HG03045 (cell line): ENCODE measurements around the gene ZFYVE16.
A peak's percentile ranks its signal among the peaks of the same experiment; 100 is the strongest.
"Not testable (repeated sequence)": the region's sequence is repeated elsewhere in the genome, so short reads cannot be mapped to it uniquely, and the experiment has no call there.

Experiments used
- ATAC-seq: cut with Tn5 transposase; IDR thresholded peaks from one replicate; pipeline ENCODE4 v1.9.1; 2021; ENCODE audit warnings: mild to moderate bottlenecking, moderate library complexity; ENCODE audit not compliant: unreplicated experiment

The ZFYVE16 gene

DNA sequence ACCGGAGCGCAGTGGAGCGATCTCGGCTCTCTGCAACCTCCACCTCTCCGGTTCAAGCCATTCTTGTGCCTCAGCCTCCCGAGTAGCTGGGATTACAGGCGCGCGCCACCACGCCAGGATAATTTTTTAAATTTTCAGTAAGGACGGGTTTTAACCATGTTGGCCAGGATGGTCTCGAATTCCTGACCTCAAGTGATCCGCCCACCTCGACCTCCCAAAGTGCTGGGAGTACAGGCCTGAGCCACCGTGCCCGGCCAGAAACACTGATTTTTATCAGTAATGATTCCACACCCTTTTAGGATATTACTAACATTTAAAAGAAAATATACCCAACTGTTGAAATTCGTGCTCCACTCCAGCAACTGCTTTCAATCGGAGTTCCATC, 79.6 kb downstream of the ZFYVE16 start:
- ATAC-seq, result no peak

DNA sequence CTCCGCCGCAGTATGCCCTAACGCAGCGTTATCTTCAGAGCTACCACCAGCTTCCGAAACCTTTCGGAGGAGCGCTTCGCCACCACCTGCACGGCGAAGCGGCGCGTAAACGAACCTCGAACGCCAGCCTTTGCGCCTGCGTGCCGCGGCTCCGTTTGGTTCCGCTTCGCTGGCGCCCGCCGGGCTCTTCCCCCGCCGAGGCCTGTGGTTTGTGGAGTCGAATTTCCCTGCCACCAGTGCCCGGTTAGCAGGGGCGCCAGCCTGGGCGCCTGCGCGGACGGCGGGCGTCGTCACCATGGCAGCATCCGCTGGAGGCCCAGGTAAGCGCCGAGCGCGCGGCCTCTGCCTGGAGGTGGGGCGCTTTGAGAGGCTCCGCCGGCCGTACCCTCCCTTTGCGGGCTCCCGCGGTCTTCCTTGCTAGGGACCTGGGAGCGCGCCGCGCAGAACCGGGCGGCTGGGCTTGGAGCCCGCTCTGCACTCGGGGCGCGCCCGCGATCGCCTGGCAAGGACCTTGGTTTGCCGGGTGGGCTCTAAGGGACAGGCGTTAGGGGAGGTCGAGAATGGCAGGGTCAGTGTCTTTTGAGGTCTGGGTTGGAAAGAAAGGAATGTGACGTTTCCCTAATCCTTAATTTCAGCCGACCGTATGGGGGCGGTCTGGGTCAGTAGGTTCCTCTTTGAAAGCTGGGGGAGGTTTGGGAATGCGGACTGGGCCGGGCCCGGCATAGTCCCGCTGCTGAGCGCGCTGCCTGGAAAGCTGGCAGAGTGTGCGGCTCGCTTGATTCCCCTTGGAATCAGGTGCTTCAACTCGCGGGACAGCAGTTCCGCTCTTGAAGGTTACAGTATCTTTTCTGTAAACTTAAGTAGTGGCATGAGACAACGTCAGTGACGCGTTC, 80.2 kb downstream of the ZFYVE16 start, which contains the start of gene FAM151B:
FAM151B (plus strand) TSS at position 272 of the 893 bp plus-strand sequence; CDS start at position 296, 24 bp downstream.
- ATAC-seq, result peak; percentile 84

DNA sequence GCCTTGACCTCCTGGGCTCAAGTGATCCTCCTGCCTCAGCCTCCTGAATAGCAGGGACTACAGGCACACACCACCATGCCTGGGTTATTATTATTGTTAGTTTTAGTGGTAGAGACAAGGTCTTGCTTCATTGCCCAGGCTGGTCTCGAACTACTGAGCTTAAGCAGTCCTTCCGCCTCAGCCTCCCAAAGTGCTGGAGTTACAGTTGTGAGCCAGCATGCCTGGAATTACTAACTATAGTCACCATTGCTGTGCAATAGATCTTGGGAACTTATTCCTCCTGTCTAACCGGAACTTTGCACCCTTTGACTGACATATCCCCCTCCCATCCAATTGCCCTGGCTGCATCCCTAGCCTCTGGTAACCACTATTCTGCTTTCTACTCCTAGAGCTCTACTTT, 83.4 kb downstream of the ZFYVE16 start:
- no peak for ATAC-seq

DNA sequence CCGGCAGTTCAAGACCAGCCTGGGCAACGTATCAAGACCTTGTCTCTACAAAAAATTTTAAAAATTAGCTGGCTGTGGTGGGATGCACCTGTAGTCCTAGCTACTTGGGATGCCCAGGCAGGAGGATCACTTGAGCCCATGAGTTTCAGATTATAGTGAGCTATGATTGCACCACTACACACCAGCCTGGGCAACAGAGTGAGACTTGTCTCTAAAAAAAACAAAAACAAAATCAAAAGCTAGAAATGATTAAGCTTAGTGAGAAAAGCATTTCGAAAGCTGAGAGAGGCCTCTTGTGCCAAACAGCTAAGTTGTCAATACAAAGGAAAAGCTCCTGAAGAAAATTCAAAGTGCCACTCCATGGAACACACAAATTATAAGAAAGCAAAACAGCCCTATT, 84.9 kb downstream of the ZFYVE16 start:
- no peak for ATAC-seq

DNA sequence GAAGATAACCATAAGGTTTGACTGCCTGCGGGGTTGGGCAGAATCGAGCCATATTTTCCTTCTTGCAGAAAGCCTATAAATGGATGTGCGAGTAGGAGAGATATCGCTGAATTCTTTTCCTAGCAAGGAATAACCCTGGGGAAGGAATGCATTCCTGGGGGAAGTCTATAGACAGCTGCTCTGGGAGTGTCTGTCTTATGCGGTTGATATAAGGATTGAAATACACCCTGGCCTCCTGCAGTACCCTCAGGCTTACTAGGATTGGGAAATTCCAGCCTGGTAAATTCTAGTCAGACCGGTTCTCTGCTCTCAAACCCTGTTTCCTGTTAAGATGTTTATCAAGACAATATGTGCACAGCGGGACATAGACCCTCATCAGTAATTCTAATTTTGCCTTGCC, 85.6 kb downstream of the ZFYVE16 start:
- ATAC-seq, result not testable (repeated sequence)

DNA sequence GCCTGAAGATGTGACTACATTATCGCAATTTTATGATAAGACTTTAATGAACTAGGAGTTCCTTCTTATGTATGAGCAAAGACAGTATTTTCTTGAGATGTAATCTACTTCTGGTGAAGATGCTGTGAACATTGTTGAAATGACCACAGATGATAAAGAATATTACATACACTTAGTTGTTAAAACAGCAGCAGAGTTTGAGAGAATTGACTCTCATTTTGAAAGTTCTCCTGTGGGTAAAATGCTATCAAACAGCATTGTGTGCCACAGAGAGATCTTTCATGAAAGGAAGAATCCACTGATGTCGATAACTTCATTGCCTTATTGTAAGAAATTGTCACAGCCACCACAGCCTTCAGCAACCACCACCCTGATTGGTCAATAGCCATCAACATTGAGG, 88.0 kb downstream of the ZFYVE16 start:
- ATAC-seq, result no peak

DNA sequence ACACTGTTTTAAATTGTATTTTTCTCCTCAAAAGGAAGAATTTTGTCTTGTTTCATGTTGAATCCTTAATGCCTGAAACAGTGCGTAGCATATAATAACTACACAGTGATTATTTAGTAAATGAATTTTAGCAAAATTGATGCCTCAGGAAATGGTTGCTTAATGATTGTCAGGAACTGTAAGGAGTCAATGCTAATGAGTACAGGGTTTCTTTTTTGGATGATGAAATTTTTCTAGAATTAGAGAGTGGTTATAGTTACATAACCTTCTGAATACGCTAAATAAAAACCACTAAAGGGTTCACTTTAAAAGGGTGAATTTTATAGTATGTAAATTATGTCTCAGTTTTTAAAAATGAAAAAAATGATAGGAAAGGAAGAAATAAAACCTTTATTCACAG, 94.9 kb downstream of the ZFYVE16 start:
- no peak for ATAC-seq

DNA sequence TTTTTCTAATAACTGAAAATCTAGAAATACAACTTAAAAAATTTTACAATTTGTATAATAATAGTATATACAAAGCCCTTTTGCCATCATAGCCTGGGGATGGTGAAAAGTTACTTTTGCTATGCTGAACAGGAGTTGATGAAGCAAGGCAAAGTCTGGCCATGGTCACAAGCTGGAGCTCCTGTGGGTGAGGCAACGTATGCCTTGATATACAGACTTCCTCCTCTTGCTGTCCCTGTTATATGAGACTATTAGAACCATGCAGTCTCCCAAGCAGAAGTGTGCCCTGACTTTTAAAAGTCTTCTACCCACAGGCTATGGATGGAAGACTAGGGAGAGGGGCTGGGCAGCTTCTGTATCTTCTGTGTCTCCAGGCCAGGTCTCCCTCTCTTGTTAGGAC, 95.8 kb downstream of the ZFYVE16 start:
- no peak for ATAC-seq

DNA sequence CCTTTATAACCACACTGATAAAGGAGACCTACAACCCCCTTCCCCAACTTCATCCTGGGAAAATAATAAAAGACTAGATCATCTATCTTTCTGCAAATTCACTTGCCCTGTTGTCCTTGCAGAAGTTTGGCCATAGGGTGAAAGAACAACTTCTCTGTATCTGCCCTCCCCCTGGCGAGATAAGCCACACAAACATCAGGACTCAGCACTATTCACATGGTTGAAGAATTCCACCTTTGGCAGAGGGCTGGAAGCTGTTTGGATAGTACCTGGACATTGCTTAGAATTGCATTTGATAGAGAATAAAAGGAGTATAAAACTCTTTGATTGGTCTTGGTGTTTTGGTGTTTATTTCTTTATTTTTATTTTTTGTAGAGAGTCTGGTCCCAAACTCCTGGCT, 97.0 kb downstream of the ZFYVE16 start:
- ATAC-seq, result no peak

DNA sequence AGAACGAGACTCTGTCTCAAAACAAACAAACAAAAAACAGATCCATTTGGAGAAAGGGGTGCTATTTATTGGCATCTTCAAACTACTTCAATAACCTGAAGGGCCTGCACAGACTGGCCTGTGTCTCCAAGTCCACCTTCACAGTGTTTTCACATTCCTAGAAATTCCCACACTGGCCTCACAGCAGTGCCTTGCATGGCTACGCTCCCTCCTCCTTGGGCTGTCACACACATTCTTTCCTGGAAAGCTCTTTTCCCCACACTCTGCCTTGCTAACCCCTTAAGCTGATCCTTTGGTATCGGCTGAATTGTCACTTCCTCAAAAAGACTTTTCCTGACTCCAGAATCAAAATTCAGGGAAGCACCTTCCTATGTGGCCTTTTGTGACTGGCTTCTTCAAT, 99.8 kb downstream of the ZFYVE16 start:
- no peak for ATAC-seq

DNA sequence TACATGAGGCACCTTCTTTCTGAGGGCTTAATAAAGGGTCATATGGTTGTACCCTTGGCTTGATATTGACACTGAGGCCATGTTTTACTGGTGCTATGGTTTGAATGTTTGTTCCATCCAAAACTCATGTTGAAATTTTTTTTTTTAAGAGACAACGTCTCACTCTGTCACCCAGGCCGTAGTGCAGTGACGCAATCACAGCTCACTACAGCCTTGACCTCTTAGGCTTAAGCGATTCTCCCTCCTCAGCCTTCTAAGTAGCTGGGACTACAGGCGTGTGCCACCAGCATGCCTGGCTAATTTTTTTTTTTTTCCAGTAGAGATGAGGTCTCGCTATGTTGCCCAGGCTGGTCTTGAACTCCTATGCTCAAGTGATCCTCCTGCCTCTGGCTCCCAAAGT, 101.0 kb downstream of the ZFYVE16 start:
- ATAC-seq, result no peak

DNA sequence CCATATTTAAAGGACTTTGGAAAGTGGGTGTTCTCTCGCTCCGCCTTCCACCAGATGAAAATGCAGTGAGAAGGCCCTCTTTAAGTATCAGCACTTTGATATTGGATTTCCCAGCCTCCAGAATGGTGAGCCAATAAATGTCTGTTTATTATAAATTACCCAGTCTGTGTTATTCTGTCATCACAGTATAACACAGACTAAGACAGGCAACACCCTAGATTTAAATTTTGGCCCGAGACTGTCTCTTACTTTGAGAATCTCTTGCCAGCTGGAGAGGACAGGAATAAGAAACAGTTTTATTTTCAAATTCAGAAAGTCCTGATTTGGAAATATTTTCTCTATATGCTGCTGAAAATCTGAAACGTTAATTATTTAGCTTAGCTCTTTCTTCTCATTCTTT, 101.5 kb downstream of the ZFYVE16 start:
- no peak for ATAC-seq

DNA sequence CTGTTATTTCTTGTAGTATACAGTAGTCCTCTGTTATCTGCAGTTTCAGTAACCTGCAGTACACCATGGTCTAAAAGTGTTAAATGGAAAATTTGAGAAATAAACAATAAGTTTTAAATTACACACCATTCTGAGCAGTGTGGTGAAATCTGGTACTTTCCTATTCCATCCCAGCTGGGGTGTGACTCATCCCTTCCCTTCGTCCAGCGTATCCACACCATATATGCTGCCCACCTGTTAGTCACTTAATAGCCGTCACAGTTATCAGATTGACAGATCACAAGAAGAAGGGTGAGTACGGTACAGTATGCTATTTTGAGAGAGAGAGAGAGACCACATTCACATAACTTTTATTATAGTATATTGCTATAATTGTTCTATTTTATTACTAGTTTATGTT, 109.0 kb downstream of the ZFYVE16 start:
- no peak for ATAC-seq
